ENCODE measurements around the gene RAD51. TPM values are rescaled to one million over a fixed set of nuclear protein-coding genes. Genes with fewer than 3 reads are reported as not detected.

RAD51 gene
- total and polyA plus RNA-seq, 8 donors = 0.58 to 3.5 (median 2.0) TPM; not detected in 2

- intact Hi-C loops (cut with DNase I; ENCODE audit: low total_unique reads) = no loop called here
- H3K27ac ChIP-seq = peak overlapping the region; percentile 99 to 100 (median 99)
- no peaks in the 10 kb centered on the region for H3K9me3 ChIP-seq
- no peak for TF ChIP-seq CTCF (IDR thresholded peaks at IDR 0.05)
- no peak for TF ChIP-seq EP300 (IDR thresholded peaks at IDR 0.05)
- TF ChIP-seq POLR2A (IDR thresholded peaks at IDR 0.05) = no peak
- no peak for TF ChIP-seq POLR2AphosphoS5 (IDR thresholded peaks at IDR 0.05)
- DNase-seq = no peak
- WGBS, 5 donors = 0 to 1% (median 0%) methylated on average over 22 to 24 of the region's 24 CpGs
- peaks cover 14 to 34% (median 22%) of the 10 kb centered on the region in 4 donors for H3K4me1 ChIP-seq
- no peaks in the 10 kb centered on the region for H3K27me3 ChIP-seq
- peaks cover 0 to 23% (median 15%) of the 10 kb centered on the region in 4 donors for H3K36me3 ChIP-seq
- peak overlapping the region; percentile 76 to 96 (median 86) for H3K4me3 ChIP-seq
Observed at GRCh38 chr15:40695469-40695890, 506 bp downstream of the RAD51 start.

GRCh38 chr15:40696228-40696627, 1.3 kb downstream of the RAD51 start:
- 73 to 85% (median 84%) methylated on average over 11 of the region's 11 CpGs for WGBS, 5 donors
- DNase-seq = no peak
- Histone ChIP-seq H3K27ac (no peak overlapping the region), H3K4me3 (peak overlapping the region in 2 of 4 donors; percentile 76 to 96), H3K27me3 (no peaks in the 10 kb centered on the region), H3K36me3 (peaks cover 0 to 23% (median 14%) of the 10 kb centered on the region in 4 donors), H3K4me1 (peaks cover 14 to 34% (median 22%) of the 10 kb centered on the region in 4 donors), H3K9me3 (no peaks in the 10 kb centered on the region)
- intact Hi-C loops (cut with DNase I; ENCODE audit: low total_unique reads) = no loop called here
- TF ChIP-seq POLR2A (IDR thresholded peaks at IDR 0.05) (no peak), CTCF (IDR thresholded peaks at IDR 0.05) (no peak), POLR2AphosphoS5 (IDR thresholded peaks at IDR 0.05) (no peak), EP300 (IDR thresholded peaks at IDR 0.05) (no peak)

- intact Hi-C loops (cut with DNase I; ENCODE audit: low total_unique reads) = no loop called here
- H3K9me3 ChIP-seq = no peaks in the 10 kb centered on the region
- WGBS, 5 donors = 88 to 97% (median 96%) methylated on average over 7 of the region's 7 CpGs
Observed at GRCh38 chr15:40697916-40698315, 2.9 kb downstream of the RAD51 start.

GRCh38 chr15:40702077-40702476, 7.1 kb downstream of the RAD51 start:
- no peak for TF ChIP-seq EP300 (IDR thresholded peaks at IDR 0.05)
- TF ChIP-seq POLR2A (IDR thresholded peaks at IDR 0.05) = no peak
- no peak for TF ChIP-seq CTCF (IDR thresholded peaks at IDR 0.05)
- TF ChIP-seq POLR2AphosphoS5 (IDR thresholded peaks at IDR 0.05) = no peak
- Histone ChIP-seq H3K36me3 (peaks cover 0 to 7% (median 0%) of the 10 kb centered on the region in 4 donors), H3K9me3 (no peaks in the 10 kb centered on the region), H3K4me1 (no peaks in the 10 kb centered on the region), H3K27me3 (no peaks in the 10 kb centered on the region), H3K4me3 (no peak overlapping the region), H3K27ac (no peak overlapping the region)
- DNase-seq = peak in 1 of 2 donors; percentile 24
- intact Hi-C loops (cut with DNase I; ENCODE audit: low total_unique reads) = no loop called here
- WGBS, 5 donors = 71 to 82% (median 73%) methylated on average over 7 of the region's 7 CpGs

More at GRCh38 chr15:40697916-40698315, 2.9 kb downstream of the RAD51 start:
- H3K4me1 ChIP-seq = peaks cover 14 to 28% (median 22%) of the 10 kb centered on the region in 4 donors
- TF ChIP-seq POLR2AphosphoS5 (IDR thresholded peaks at IDR 0.05) (no peak), EP300 (IDR thresholded peaks at IDR 0.05) (no peak), POLR2A (IDR thresholded peaks at IDR 0.05) (no peak), CTCF (IDR thresholded peaks at IDR 0.05) (no peak)
- no peak overlapping the region for H3K27ac ChIP-seq
- DNase-seq = no peak
- H3K36me3 ChIP-seq = peaks cover 0 to 7% (median under 1%) of the 10 kb centered on the region in 4 donors
- no peak overlapping the region for H3K4me3 ChIP-seq
- no peaks in the 10 kb centered on the region for H3K27me3 ChIP-seq
